H9 (cell line): ENCODE results near the gene ZBTB47. TPM values are rescaled to one million over a fixed set of nuclear protein-coding genes. Genes with fewer than 3 reads are reported as not detected.
A peak's percentile ranks its signal among the peaks of the same experiment; 100 is the strongest.

Experiments
- DNase-seq: peaks from one replicate; pipeline ENCODE4 v3.0.0-alpha.2; 2017
- H2AFZ ChIP-seq: one replicate; pipeline ENCODE4 v1.6.1; 2013; ENCODE audit warnings: mild to moderate bottlenecking, low read length, control low read depth, moderate library complexity
- H2AK5ac ChIP-seq: 2 replicates; pipeline ENCODE4 v1.6.1; 2013; ENCODE audit warnings: low read length, control low read depth, mixed read lengths; ENCODE audit not compliant: insufficient read length
- H2BK120ac ChIP-seq: one replicate; pipeline ENCODE4 v1.6.1; 2013; ENCODE audit warnings: low read depth, mild to moderate bottlenecking, low read length, control low read depth, inconsistent platforms; ENCODE audit not compliant: poor library complexity, severe bottlenecking
- H2BK12ac ChIP-seq: 2 replicates; pipeline ENCODE4 v1.6.1; 2013; ENCODE audit warnings: low read length, control low read depth, mixed read lengths, low read depth; ENCODE audit not compliant: insufficient read length
- H2BK15ac ChIP-seq: 2 replicates; pipeline ENCODE4 v1.6.1; 2013; ENCODE audit warnings: low read depth, low read length, control low read depth
- H2BK20ac ChIP-seq: one replicate; pipeline ENCODE4 v1.6.1; 2013; ENCODE audit warnings: low read depth, mild to moderate bottlenecking, low read length, control low read depth, inconsistent platforms; ENCODE audit not compliant: poor library complexity, severe bottlenecking
- H2BK5ac ChIP-seq: 2 replicates; pipeline ENCODE4 v1.6.1; 2013; ENCODE audit warnings: low read length, control low read depth, mixed read lengths; ENCODE audit not compliant: insufficient read length
- H3K14ac ChIP-seq: 2 replicates; pipeline ENCODE4 v1.6.1; 2013; ENCODE audit warnings: low read length, control low read depth; ENCODE audit not compliant: insufficient read depth
- H3K18ac ChIP-seq: 2 replicates; pipeline ENCODE4 v1.6.1; 2013; ENCODE audit warnings: low read depth, mild to moderate bottlenecking, mixed read lengths, low read length, control low read depth; ENCODE audit not compliant: insufficient read length
- H3K23ac ChIP-seq: 2 replicates; pipeline ENCODE4 v1.6.1; 2013; ENCODE audit warnings: low read length, control low read depth, mixed read lengths, low read depth; ENCODE audit not compliant: insufficient read length
- H3K23me2 ChIP-seq: 2 replicates; pipeline ENCODE4 v1.6.1; 2013; ENCODE audit warnings: low read depth, mild to moderate bottlenecking, mixed read lengths, low read length, control low read depth; ENCODE audit not compliant: insufficient read length, poor library complexity, severe bottlenecking
- H3K27ac ChIP-seq: 2 replicates; pipeline ENCODE4 v1.5.1; 2013; ENCODE audit warnings: low read length, control low read depth, mixed read lengths, low read depth; ENCODE audit not compliant: insufficient read length
- H3K27me3 ChIP-seq: 2 replicates; pipeline ENCODE4 v1.6.1; 2013; ENCODE audit warnings: low read length, control low read depth, inconsistent platforms; ENCODE audit not compliant: insufficient read depth
- H3K4ac ChIP-seq: 2 replicates; pipeline ENCODE4 v1.6.1; 2013; ENCODE audit warnings: low read depth, mild to moderate bottlenecking, control low read depth, inconsistent platforms, low read length, moderate library complexity
- H3K4me1 ChIP-seq: 2 replicates; pipeline ENCODE4 v1.6.1; 2013; ENCODE audit warnings: low read length, control low read depth, inconsistent platforms; ENCODE audit not compliant: insufficient read depth
- H3K4me2 ChIP-seq: 2 replicates; pipeline ENCODE4 v1.6.1; 2013; ENCODE audit warnings: low read length, control low read depth, mixed read lengths; ENCODE audit not compliant: insufficient read length, insufficient read depth
- H3K56ac ChIP-seq: 2 replicates; pipeline ENCODE4 v1.6.1; 2013; ENCODE audit warnings: low read depth, mild to moderate bottlenecking, mixed read lengths, low read length, control low read depth; ENCODE audit not compliant: insufficient read length
- H3K79me1 ChIP-seq: 2 replicates; pipeline ENCODE4 v1.6.1; 2013; ENCODE audit warnings: low read depth, mild to moderate bottlenecking, moderate library complexity, low read length, control low read depth, inconsistent platforms; ENCODE audit not compliant: insufficient read depth, poor library complexity, severe bottlenecking
- H3K79me2 ChIP-seq: 2 replicates; pipeline ENCODE4 v1.6.1; 2013; ENCODE audit warnings: low read length, control low read depth, inconsistent platforms; ENCODE audit not compliant: insufficient read depth
- H3K9ac ChIP-seq: 2 replicates; pipeline ENCODE4 v1.6.1; 2013; ENCODE audit warnings: low read length, control low read depth, mixed read lengths; ENCODE audit not compliant: insufficient read length; ENCODE audit errors: extremely low read depth
- H3K9me3 ChIP-seq: one replicate; pipeline ENCODE4 v1.6.1; 2013; ENCODE audit warnings: low read depth, low read length, inconsistent platforms; ENCODE audit not compliant: control insufficient read depth
- H3T11ph ChIP-seq: one replicate; pipeline ENCODE4 v1.6.1; 2013; ENCODE audit warnings: mild to moderate bottlenecking, low read length, control low read depth, inconsistent platforms
- H4K20me1 ChIP-seq: one replicate; pipeline ENCODE4 v1.6.1; 2013; ENCODE audit not compliant: control insufficient read depth, insufficient read length, insufficient read depth
- H4K5ac ChIP-seq: 2 replicates; pipeline ENCODE4 v1.6.1; 2013; ENCODE audit warnings: low read depth, mild to moderate bottlenecking, mixed read lengths, low read length, control low read depth; ENCODE audit not compliant: insufficient read length
- H4K8ac ChIP-seq: replicated peaks from 2 replicates; pipeline ENCODE4 v1.6.1; 2013; ENCODE audit warnings: low read length, control low read depth, mixed read lengths, low read depth; ENCODE audit not compliant: insufficient read length
- H4K91ac ChIP-seq: 2 replicates; pipeline ENCODE4 v1.6.1; 2013; ENCODE audit warnings: low read depth, mild to moderate bottlenecking, moderate library complexity, mixed read lengths, low read length, control low read depth; ENCODE audit not compliant: insufficient read length
- H3K27ac Mint-ChIP-seq, 3 experiments: 2 replicates in 2 of 3; 3 replicates in 1 of 3; pipeline ENCODE4 v1.8.0; 2020 to 2021; ENCODE audit warnings: mixed read lengths in 3 of 3, mild to moderate bottlenecking in 1 of 3, moderate library complexity in 1 of 3
- H3K27me3 Mint-ChIP-seq: 2 replicates; pipeline ENCODE4 v1.8.0; 2021; ENCODE audit warnings: low read depth, mild to moderate bottlenecking, moderate library complexity, mixed read lengths
- H3K36me3 Mint-ChIP-seq, 3 experiments: 2 replicates in 2 of 3; 3 replicates in 1 of 3; pipeline ENCODE4 v1.8.0; 2020 to 2021; ENCODE audit warnings: low read depth in 3 of 3, mixed read lengths in 3 of 3; ENCODE audit not compliant: insufficient read depth in 1 of 3
- H3K4me1 Mint-ChIP-seq, 2 experiments: 2 replicates each; pipeline ENCODE4 v1.8.0; 2020; ENCODE audit warnings: mixed read lengths in 2 of 2
- H3K4me3 Mint-ChIP-seq, 2 experiments: 2 replicates in 1 of 2; 3 replicates in 1 of 2; pipeline ENCODE4 v1.8.0; 2020 to 2021; ENCODE audit warnings: mild to moderate bottlenecking in 2 of 2, mixed read lengths in 2 of 2, moderate library complexity in 1 of 2
- H3K9me3 Mint-ChIP-seq, 2 experiments: 2 replicates in 1 of 2; 3 replicates in 1 of 2; pipeline ENCODE4 v1.8.0; 2020; ENCODE audit warnings: mild to moderate bottlenecking in 2 of 2, mixed read lengths in 2 of 2, moderate library complexity in 1 of 2
- whole genome bisulfite sequencing: extraction: QIAGEN DNeasy Blood & Tissue Kit; methylation state at CpG from one replicate; pipeline ENCODE4 v1.1.7; 2013; ENCODE audit warnings: missing lambda C conversion rate, low lambda C conversion rate, mixed read lengths; ENCODE audit not compliant: insufficient read length; ENCODE audit errors: extremely low coverage; 5-methylcytosine and 5-hydroxymethylcytosine counted together
- total RNA-seq: library from RNA; stranded (reverse); gene quantifications from 2 replicates; pipeline ENCODE4 v1.2.1, GENCODE V29; 2021
- TF ChIP-seq, protein P1 (sequence below): fragments of 200-600 bp; sonication (generic); conservative IDR thresholded peaks from 3 replicates; pipeline ENCODE4 v1.8.0; 2021; ENCODE audit warnings: antibody characterized with exemption, mild to moderate bottlenecking

Gene ZBTB47
- total RNA-seq, 1 experiment from 2014 or later, result 3.6 TPM

DNA sequence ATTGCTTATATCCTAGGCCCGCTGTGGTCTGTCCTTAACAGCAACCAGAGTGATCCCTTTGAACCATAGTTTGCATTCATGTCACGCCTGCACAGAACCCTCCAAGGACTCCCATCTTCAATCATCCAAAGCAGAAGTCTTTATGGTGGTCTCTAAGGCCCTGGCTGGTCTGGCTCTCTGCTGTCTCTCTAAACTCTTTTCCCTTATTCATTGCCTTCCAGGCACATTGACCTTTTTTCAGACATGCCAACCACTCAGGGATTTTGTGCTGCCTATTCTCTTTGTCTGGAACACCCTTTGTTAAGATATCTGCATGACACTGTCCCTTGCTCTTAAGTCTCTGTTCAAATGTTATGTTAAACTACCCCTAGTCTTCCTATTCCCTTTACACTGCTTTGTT, 21.9 kb upstream of the ZBTB47 start:
- DNase-seq, result peak; percentile 40
- no peak overlapping the region for H3K4ac ChIP-seq
- no peak overlapping the region for H2AFZ ChIP-seq
- TF ChIP-seq, protein P1, sequence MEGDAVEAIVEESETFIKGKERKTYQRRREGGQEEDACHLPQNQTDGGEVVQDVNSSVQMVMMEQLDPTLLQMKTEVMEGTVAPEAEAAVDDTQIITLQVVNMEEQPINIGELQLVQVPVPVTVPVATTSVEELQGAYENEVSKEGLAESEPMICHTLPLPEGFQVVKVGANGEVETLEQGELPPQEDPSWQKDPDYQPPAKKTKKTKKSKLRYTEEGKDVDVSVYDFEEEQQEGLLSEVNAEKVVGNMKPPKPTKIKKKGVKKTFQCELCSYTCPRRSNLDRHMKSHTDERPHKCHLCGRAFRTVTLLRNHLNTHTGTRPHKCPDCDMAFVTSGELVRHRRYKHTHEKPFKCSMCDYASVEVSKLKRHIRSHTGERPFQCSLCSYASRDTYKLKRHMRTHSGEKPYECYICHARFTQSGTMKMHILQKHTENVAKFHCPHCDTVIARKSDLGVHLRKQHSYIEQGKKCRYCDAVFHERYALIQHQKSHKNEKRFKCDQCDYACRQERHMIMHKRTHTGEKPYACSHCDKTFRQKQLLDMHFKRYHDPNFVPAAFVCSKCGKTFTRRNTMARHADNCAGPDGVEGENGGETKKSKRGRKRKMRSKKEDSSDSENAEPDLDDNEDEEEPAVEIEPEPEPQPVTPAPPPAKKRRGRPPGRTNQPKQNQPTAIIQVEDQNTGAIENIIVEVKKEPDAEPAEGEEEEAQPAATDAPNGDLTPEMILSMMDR, result no peak
- no peak overlapping the region for H3K56ac ChIP-seq
- H3K14ac ChIP-seq, result no peak overlapping the region
- H3K4me3 Mint-ChIP-seq, result peak overlapping the region in 1 of 2 experiments; percentile 47; a peak in 2 of 5 replicates
- no peak overlapping the region for H4K5ac ChIP-seq
- H3K9me3 ChIP-seq, result no peaks in the 10 kb centered on the region
- peak overlapping the region; percentile 88 to 96 (median 92); a peak in 6 of 7 replicates for H3K27ac Mint-ChIP-seq
- H3K4me1 ChIP-seq, result no peaks in the 10 kb centered on the region; the same call in 1 of the 2 replicates
- no peak overlapping the region for H3T11ph ChIP-seq
- H4K91ac ChIP-seq, result no peak overlapping the region
- H2BK20ac ChIP-seq, result no peak overlapping the region
- no peak overlapping the region for H2BK12ac ChIP-seq
- peak overlapping the region; percentile 0 for H3K27ac ChIP-seq
- WGBS, result no CpG with 5 or more reads among the region's 2 CpGs
- no peak overlapping the region for H3K9ac ChIP-seq
- H2BK15ac ChIP-seq, result no peak overlapping the region
- no peak overlapping the region for H2BK120ac ChIP-seq
- H3K23ac ChIP-seq, result no peak overlapping the region
- peaks cover 21 to 60% (median 37%) of the 10 kb centered on the region in 3 experiments; a peak in 5 of 7 replicates for H3K36me3 Mint-ChIP-seq
- H2AK5ac ChIP-seq, result no peak overlapping the region
- H4K20me1 ChIP-seq, result peaks cover 3% of the 10 kb centered on the region
- no peaks in the 10 kb centered on the region for H3K23me2 ChIP-seq
- H3K9me3 Mint-ChIP-seq, result no peaks in the 10 kb centered on the region
- no peaks in the 10 kb centered on the region for H3K27me3 ChIP-seq
- no peak overlapping the region for H2BK5ac ChIP-seq
- no peaks in the 10 kb centered on the region for H3K27me3 Mint-ChIP-seq
- no peaks in the 10 kb centered on the region for H3K79me1 ChIP-seq
- no peak overlapping the region for H4K8ac ChIP-seq
- H3K18ac ChIP-seq, result no peak overlapping the region
- H3K4me2 ChIP-seq, result no peak overlapping the region
- H3K79me2 ChIP-seq, result no peaks in the 10 kb centered on the region
- peaks cover 32 to 37% of the 10 kb centered on the region in 2 experiments for H3K4me1 Mint-ChIP-seq
